ENCODE results near the gene TLE4. TPM values are rescaled to one million over a fixed set of nuclear protein-coding genes. Genes with fewer than 3 reads are reported as not detected.

TLE4 gene
- total RNA-seq, 1 donor from 2014 or later = 20.7 TPM

- peaks cover 21% of the 10 kb centered on the region for H3K4me1 Mint-ChIP-seq (ENCODE audit: low read depth)
- H3K27me3 Mint-ChIP-seq (ENCODE audit: low read depth) = no peaks in the 10 kb centered on the region
- no peaks in the 10 kb centered on the region for H3K9me3 Mint-ChIP-seq
- H3K4me3 Mint-ChIP-seq (ENCODE audit: low read depth) = no peak overlapping the region
- no peak overlapping the region for H3K27ac Mint-ChIP-seq
- intact Hi-C loops (cut with micrococcal nuclease) = no loop called here
- no peak for DNase-seq (ENCODE audit: low spot score)
- H3K36me3 Mint-ChIP-seq (ENCODE audit: low read depth) = peaks cover 21% of the 10 kb centered on the region
These were observed 43.3 kb downstream of the TLE4 start for GRCh38 chr9:79615038-79615437.

GRCh38 chr9:79616013-79616412, 44.2 kb downstream of the TLE4 start:
- no peak overlapping the region for H3K4me3 Mint-ChIP-seq (ENCODE audit: low read depth)
- H3K36me3 Mint-ChIP-seq (ENCODE audit: low read depth) = peaks cover 21% of the 10 kb centered on the region
- H3K27me3 Mint-ChIP-seq (ENCODE audit: low read depth) = no peaks in the 10 kb centered on the region
- intact Hi-C loops (cut with micrococcal nuclease) = no loop called here
- peaks cover 21% of the 10 kb centered on the region for H3K4me1 Mint-ChIP-seq (ENCODE audit: low read depth)
- H3K27ac Mint-ChIP-seq = no peak overlapping the region
- no peaks in the 10 kb centered on the region for H3K9me3 Mint-ChIP-seq
- DNase-seq (ENCODE audit: low spot score) = no peak

GRCh38 chr9:79616971-79617370, 45.2 kb downstream of the TLE4 start:
- Mint-ChIP-seq H3K9me3 (no peaks in the 10 kb centered on the region), H3K27ac (no peak overlapping the region), H3K4me1 (ENCODE audit: low read depth) (peaks cover 20% of the 10 kb centered on the region), H3K4me3 (ENCODE audit: low read depth) (no peak overlapping the region), H3K27me3 (ENCODE audit: low read depth) (no peaks in the 10 kb centered on the region), H3K36me3 (ENCODE audit: low read depth) (peaks cover 25% of the 10 kb centered on the region)
- no peak for DNase-seq (ENCODE audit: low spot score)
- intact Hi-C loops (cut with micrococcal nuclease) = no loop called here

GRCh38 chr9:79617395-79617794, 45.6 kb downstream of the TLE4 start:
- DNase-seq (ENCODE audit: low spot score) = no peak
- H3K27ac Mint-ChIP-seq = no peak overlapping the region
- no peak overlapping the region for H3K4me3 Mint-ChIP-seq (ENCODE audit: low read depth)
- no peaks in the 10 kb centered on the region for H3K27me3 Mint-ChIP-seq (ENCODE audit: low read depth)
- H3K4me1 Mint-ChIP-seq (ENCODE audit: low read depth) = peaks cover 19% of the 10 kb centered on the region
- peaks cover 25% of the 10 kb centered on the region for H3K36me3 Mint-ChIP-seq (ENCODE audit: low read depth)
- no peaks in the 10 kb centered on the region for H3K9me3 Mint-ChIP-seq
- intact Hi-C loops (cut with micrococcal nuclease) = no loop called here

GRCh38 chr9:79619930-79620329, 48.2 kb downstream of the TLE4 start:
- H3K9me3 Mint-ChIP-seq = no peaks in the 10 kb centered on the region
- DNase-seq (ENCODE audit: low spot score) = no peak
- intact Hi-C loops (cut with micrococcal nuclease) = loop anchor here (5.0 kb wide), 1 partner anchor 192 kb away; no protein-coding TSS in a partner anchor
- H3K4me3 Mint-ChIP-seq (ENCODE audit: low read depth) = no peak overlapping the region
- H3K27ac Mint-ChIP-seq = no peak overlapping the region
- H3K27me3 Mint-ChIP-seq (ENCODE audit: low read depth) = no peaks in the 10 kb centered on the region
- peaks cover 21% of the 10 kb centered on the region for H3K4me1 Mint-ChIP-seq (ENCODE audit: low read depth)
- H3K36me3 Mint-ChIP-seq (ENCODE audit: low read depth) = peaks cover 21% of the 10 kb centered on the region

GRCh38 chr9:79621916-79622575, 50.3 kb downstream of the TLE4 start:
- peaks cover 24% of the 10 kb centered on the region for H3K4me1 Mint-ChIP-seq (ENCODE audit: low read depth)
- no peaks in the 10 kb centered on the region for H3K27me3 Mint-ChIP-seq (ENCODE audit: low read depth)
- intact Hi-C loops (cut with micrococcal nuclease) = loop anchor here (5.0 kb wide), 1 partner anchor 190 kb away; no protein-coding TSS in a partner anchor
- H3K9me3 Mint-ChIP-seq = no peaks in the 10 kb centered on the region
- H3K27ac Mint-ChIP-seq = no peak overlapping the region
- peaks cover 18% of the 10 kb centered on the region for H3K36me3 Mint-ChIP-seq (ENCODE audit: low read depth)
- DNase-seq (ENCODE audit: low spot score) = no peak
- no peak overlapping the region for H3K4me3 Mint-ChIP-seq (ENCODE audit: low read depth)

- intact Hi-C loops (cut with micrococcal nuclease) = loop anchor here (1.0 to 5.0 kb wide), 3 partner anchors 41 to 188 kb away; partner anchors contain the start of gene TLE4
- DNase-seq (ENCODE audit: low spot score) = no peak
- Mint-ChIP-seq H3K9me3 (no peaks in the 10 kb centered on the region), H3K4me3 (ENCODE audit: low read depth) (peak overlapping the region; percentile 57), H3K36me3 (ENCODE audit: low read depth) (peaks cover 27% of the 10 kb centered on the region), H3K27ac (peak overlapping the region; percentile 81), H3K27me3 (ENCODE audit: low read depth) (no peaks in the 10 kb centered on the region), H3K4me1 (ENCODE audit: low read depth) (peaks cover 30% of the 10 kb centered on the region)
These were observed 52.3 kb downstream of the TLE4 start for GRCh38 chr9:79623799-79624721.

GRCh38 chr9:79629721-79630120, 58.0 kb downstream of the TLE4 start:
- no peak for DNase-seq (ENCODE audit: low spot score)
- H3K4me1 Mint-ChIP-seq (ENCODE audit: low read depth) = peaks cover 46% of the 10 kb centered on the region
- intact Hi-C loops (cut with micrococcal nuclease) = no loop called here
- H3K27me3 Mint-ChIP-seq (ENCODE audit: low read depth) = no peaks in the 10 kb centered on the region
- peaks cover 25% of the 10 kb centered on the region for H3K36me3 Mint-ChIP-seq (ENCODE audit: low read depth)
- H3K4me3 Mint-ChIP-seq (ENCODE audit: low read depth) = no peak overlapping the region
- H3K9me3 Mint-ChIP-seq = no peaks in the 10 kb centered on the region
- no peak overlapping the region for H3K27ac Mint-ChIP-seq

- DNase-seq (ENCODE audit: low spot score) = no peak
- Mint-ChIP-seq H3K9me3 (no peaks in the 10 kb centered on the region), H3K36me3 (ENCODE audit: low read depth) (peaks cover 24% of the 10 kb centered on the region), H3K27me3 (ENCODE audit: low read depth) (no peaks in the 10 kb centered on the region), H3K4me1 (ENCODE audit: low read depth) (peaks cover 44% of the 10 kb centered on the region), H3K4me3 (ENCODE audit: low read depth) (no peak overlapping the region), H3K27ac (peak overlapping the region; percentile 43)
- intact Hi-C loops (cut with micrococcal nuclease) = no loop called here
These were observed 59.0 kb downstream of the TLE4 start for GRCh38 chr9:79630521-79631403.

GRCh38 chr9:79632060-79632459, 60.3 kb downstream of the TLE4 start:
- no peak overlapping the region for H3K27ac Mint-ChIP-seq

GRCh38 chr9:79632705-79633104, 60.9 kb downstream of the TLE4 start:
- Mint-ChIP-seq H3K4me3 (ENCODE audit: low read depth) (no peak overlapping the region), H3K27ac (no peak overlapping the region), H3K27me3 (ENCODE audit: low read depth) (no peaks in the 10 kb centered on the region), H3K9me3 (no peaks in the 10 kb centered on the region), H3K36me3 (ENCODE audit: low read depth) (peaks cover 25% of the 10 kb centered on the region), H3K4me1 (ENCODE audit: low read depth) (peaks cover 59% of the 10 kb centered on the region)
- no peak for DNase-seq (ENCODE audit: low spot score)
- intact Hi-C loops (cut with micrococcal nuclease) = no loop called here

More at GRCh38 chr9:79632060-79632459, 60.3 kb downstream of the TLE4 start:
- DNase-seq (ENCODE audit: low spot score) = no peak
- intact Hi-C loops (cut with micrococcal nuclease) = no loop called here
- H3K27me3 Mint-ChIP-seq (ENCODE audit: low read depth) = no peaks in the 10 kb centered on the region
- peaks cover 53% of the 10 kb centered on the region for H3K4me1 Mint-ChIP-seq (ENCODE audit: low read depth)
- H3K9me3 Mint-ChIP-seq = no peaks in the 10 kb centered on the region
- peaks cover 25% of the 10 kb centered on the region for H3K36me3 Mint-ChIP-seq (ENCODE audit: low read depth)
- H3K4me3 Mint-ChIP-seq (ENCODE audit: low read depth) = no peak overlapping the region

GRCh38 chr9:79633558-79633957, 61.8 kb downstream of the TLE4 start:
- no peak overlapping the region for H3K4me3 Mint-ChIP-seq (ENCODE audit: low read depth)
- intact Hi-C loops (cut with micrococcal nuclease) = no loop called here
- H3K27ac Mint-ChIP-seq = peak overlapping the region; percentile 2
- H3K36me3 Mint-ChIP-seq (ENCODE audit: low read depth) = peaks cover 22% of the 10 kb centered on the region
- DNase-seq (ENCODE audit: low spot score) = no peak
- H3K9me3 Mint-ChIP-seq = no peaks in the 10 kb centered on the region
- H3K4me1 Mint-ChIP-seq (ENCODE audit: low read depth) = peaks cover 57% of the 10 kb centered on the region
- H3K27me3 Mint-ChIP-seq (ENCODE audit: low read depth) = no peaks in the 10 kb centered on the region
